A549 (cell line): ENCODE measurements around the gene NDC80.

Experiments used
- SMC3 ChIP-seq: fragments of >200 bp; sonication (Bioruptor Twin); formaldehyde crosslinking; IDR thresholded peaks from 3 replicates; pipeline ENCODE4 v1.6.1; 2018; ENCODE audit warnings: inconsistent platforms
- ZFP36 ChIP-seq: fragments of 450-650 bp; IDR thresholded peaks from 2 replicates; pipeline ENCODE4 v1.6.1; 2014; ENCODE audit warnings: borderline replicate concordance; ENCODE audit not compliant: partially characterized antibody
- TF ChIP-seq, protein P1 (sequence below): fragments of >200 bp; sonication (Bioruptor Twin); formaldehyde crosslinking; IDR thresholded peaks from 3 replicates; pipeline ENCODE4 v1.5.1; 2016
- TF ChIP-seq, protein P2 (sequence below): fragments of 450-650 bp; IDR thresholded peaks from 2 replicates; pipeline ENCODE4 v1.6.1; 2014; ENCODE audit warnings: antibody characterized with exemption

DNA sequence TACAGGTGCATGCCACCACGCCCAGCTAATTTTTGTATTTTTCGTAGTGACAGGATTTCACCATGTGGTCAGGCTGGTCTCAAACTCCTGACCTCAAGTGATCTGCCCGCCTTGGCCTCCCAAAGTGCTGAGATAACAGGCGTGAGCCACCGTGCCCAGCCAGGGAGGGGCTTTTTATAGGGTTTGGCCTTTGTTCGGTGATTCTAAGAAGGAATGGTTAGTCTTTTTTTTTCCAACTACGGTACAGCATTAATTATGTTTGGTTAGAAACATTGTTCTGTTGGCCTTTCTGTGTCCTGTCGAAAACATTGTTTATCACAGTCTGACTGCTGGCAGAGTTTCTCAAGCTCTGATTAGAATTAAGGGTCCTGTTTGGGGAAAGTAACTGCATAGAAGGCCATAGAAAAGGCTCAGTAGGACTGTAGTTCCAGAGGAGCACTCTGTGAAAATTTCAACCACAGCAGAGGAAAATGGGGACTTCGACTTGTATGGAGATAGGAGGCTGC is 64.8 kb downstream of the NDC80 start:
- TF ChIP-seq, protein P1, sequence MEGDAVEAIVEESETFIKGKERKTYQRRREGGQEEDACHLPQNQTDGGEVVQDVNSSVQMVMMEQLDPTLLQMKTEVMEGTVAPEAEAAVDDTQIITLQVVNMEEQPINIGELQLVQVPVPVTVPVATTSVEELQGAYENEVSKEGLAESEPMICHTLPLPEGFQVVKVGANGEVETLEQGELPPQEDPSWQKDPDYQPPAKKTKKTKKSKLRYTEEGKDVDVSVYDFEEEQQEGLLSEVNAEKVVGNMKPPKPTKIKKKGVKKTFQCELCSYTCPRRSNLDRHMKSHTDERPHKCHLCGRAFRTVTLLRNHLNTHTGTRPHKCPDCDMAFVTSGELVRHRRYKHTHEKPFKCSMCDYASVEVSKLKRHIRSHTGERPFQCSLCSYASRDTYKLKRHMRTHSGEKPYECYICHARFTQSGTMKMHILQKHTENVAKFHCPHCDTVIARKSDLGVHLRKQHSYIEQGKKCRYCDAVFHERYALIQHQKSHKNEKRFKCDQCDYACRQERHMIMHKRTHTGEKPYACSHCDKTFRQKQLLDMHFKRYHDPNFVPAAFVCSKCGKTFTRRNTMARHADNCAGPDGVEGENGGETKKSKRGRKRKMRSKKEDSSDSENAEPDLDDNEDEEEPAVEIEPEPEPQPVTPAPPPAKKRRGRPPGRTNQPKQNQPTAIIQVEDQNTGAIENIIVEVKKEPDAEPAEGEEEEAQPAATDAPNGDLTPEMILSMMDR: no peak
- no peak for TF ChIP-seq ZFP36
- TF ChIP-seq SMC3: no peak
- TF ChIP-seq, protein P2, sequence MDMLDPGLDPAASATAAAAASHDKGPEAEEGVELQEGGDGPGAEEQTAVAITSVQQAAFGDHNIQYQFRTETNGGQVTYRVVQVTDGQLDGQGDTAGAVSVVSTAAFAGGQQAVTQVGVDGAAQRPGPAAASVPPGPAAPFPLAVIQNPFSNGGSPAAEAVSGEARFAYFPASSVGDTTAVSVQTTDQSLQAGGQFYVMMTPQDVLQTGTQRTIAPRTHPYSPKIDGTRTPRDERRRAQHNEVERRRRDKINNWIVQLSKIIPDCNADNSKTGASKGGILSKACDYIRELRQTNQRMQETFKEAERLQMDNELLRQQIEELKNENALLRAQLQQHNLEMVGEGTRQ: no peak
